Measurements from ENCODE around the gene SMPDL3A.
"Not testable (repeated sequence)": the region's sequence is repeated elsewhere in the genome, so short reads cannot be mapped to it uniquely, and the experiment has no call there.

The SMPDL3A gene, protein sequence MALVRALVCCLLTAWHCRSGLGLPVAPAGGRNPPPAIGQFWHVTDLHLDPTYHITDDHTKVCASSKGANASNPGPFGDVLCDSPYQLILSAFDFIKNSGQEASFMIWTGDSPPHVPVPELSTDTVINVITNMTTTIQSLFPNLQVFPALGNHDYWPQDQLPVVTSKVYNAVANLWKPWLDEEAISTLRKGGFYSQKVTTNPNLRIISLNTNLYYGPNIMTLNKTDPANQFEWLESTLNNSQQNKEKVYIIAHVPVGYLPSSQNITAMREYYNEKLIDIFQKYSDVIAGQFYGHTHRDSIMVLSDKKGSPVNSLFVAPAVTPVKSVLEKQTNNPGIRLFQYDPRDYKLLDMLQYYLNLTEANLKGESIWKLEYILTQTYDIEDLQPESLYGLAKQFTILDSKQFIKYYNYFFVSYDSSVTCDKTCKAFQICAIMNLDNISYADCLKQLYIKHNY

GRCh38 chr6:122789182-122790027 is at the start of gene SMPDL3A:
SMPDL3A (plus strand) TSS chr6:122789258; CDS start chr6:122789347, 89 bp downstream.
- no peak for DNase-seq (ENCODE audit: low read depth in 1 of 2, low spot score in 1 of 2)

DNA sequence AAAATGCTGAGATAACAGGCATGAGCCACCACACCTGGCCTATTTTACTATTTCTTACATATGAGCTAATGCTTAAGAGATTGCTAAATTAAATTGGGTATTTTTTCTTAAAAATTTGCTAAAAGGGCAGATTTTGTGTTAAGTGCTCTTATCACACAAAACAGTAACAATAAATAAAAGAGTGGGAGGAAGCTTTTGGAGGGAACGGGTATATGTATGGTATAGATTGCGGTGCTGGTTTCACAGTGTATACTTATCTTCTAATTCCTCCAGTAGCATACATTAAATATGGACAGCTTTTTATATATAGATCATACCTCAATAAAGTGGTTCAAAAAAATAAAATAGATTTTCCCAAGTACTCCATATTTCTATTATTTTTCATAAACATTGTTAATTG is 49.0 kb upstream of the SMPDL3A start:
- DNase-seq (ENCODE audit: low read depth in 1 of 2, low spot score in 1 of 2) = no peak

DNA sequence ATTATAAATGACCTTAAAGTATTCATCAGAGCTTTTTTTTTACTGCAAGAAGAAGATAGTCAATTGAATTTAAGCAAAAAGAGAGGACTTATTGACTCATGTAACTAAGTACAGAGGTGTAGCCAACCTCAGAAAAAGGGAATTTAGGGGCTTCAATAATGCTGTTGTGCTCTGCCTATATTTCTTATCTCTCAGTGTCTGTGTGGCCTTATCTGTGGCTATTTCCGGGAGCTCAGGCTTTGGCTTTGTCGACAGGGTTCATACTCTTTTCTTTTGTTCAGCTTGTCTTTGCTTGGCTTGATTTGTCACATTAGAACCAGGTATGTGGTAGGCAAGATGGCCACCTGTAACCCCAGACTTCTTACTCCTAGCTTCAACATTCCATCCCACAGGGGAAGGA is 48.1 kb upstream of the SMPDL3A start:
- no peak for DNase-seq (ENCODE audit: low read depth in 1 of 2, low spot score in 1 of 2)

- DNase-seq (ENCODE audit: low read depth in 1 of 2, low spot score in 1 of 2) = not testable (repeated sequence)
These were observed 44.8 kb upstream of the SMPDL3A start for GRCh38 chr6:122744247-122744646.

GRCh38 chr6:122744856-122745255 is 44.2 kb upstream of the SMPDL3A start:
- not testable (repeated sequence) for DNase-seq (ENCODE audit: low read depth in 1 of 2, low spot score in 1 of 2)

GRCh38 chr6:122746688-122747087 is 42.4 kb upstream of the SMPDL3A start:
- DNase-seq (ENCODE audit: low read depth in 1 of 2, low spot score in 1 of 2) = no peak

- no peak for DNase-seq (ENCODE audit: low read depth in 1 of 2, low spot score in 1 of 2)
These were observed 41.5 kb upstream of the SMPDL3A start for GRCh38 chr6:122747573-122747972.

- not testable (repeated sequence) for DNase-seq (ENCODE audit: low read depth in 1 of 2, low spot score in 1 of 2)
These were observed 40.1 kb upstream of the SMPDL3A start for GRCh38 chr6:122748945-122749344.

DNA sequence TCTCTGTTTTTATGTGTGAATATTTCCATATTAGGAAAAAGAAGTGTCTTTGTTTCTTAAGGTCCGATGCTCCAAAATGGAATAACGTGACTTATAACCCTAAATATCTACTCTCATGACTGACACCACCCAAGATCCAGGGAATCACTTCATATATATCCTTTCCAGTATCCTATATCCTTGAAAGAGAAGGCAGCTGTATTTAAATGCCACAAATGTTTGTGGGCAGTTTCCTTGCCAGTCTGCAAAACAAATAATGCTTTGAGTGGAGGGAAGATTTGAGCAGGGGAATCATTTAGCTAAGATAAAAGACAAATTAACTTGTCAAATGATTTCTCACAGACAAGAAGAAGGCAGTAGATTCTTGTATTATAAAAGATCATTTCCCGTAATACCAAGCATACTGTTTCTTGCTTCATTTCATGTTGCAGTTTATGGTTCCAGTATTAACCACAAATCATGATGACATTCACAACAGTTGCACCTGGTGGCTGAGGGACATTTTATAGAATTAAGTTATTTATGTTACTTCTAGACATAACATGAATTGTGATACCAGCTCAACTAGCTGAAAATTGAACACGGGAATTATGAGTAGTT is 39.5 kb upstream of the SMPDL3A start:
- DNase-seq (ENCODE audit: low read depth in 1 of 2, low spot score in 1 of 2) = no peak

DNA sequence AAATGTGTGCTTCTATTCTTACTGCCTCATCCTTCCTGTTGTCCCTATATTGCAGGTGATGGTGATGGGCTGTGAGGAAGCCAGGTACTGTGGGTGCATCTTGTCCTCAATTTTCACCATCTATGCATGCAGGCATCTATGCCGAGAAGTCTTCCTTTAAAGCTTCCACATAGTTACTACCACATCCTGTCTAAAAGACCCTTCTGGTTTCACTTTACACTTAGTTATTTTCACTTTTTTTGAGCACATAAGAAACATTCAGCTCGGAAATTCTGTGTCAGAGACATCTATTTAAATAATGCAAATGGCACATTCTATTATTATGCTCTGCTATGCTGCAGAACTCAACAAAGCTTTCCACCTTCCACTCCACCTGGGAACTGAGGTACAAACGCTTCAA is 37.7 kb upstream of the SMPDL3A start:
- no peak for DNase-seq (ENCODE audit: low read depth in 1 of 2, low spot score in 1 of 2)

DNA sequence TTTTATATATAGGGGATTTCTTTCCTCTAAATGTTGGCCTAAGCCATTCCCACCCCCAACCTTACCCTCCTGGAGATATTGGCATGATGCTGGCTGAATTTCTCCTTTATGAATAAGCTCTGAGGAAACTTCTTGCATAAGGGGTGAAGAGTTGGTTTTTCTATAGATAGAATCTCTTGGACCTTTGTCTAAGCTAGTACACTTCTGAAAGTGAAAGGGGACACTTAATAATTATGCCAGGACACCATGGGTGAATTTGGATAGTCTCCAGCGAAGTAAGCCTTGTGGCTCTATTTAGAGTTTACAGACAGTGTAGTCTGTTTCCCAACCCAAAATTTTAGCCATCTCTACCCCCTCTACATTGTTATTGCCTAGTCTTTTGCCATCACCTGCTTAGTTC is 36.6 kb upstream of the SMPDL3A start:
- no peak for DNase-seq (ENCODE audit: low read depth in 1 of 2, low spot score in 1 of 2)

- DNase-seq (ENCODE audit: low read depth in 1 of 2, low spot score in 1 of 2) = no peak
These were observed 35.9 kb upstream of the SMPDL3A start for GRCh38 chr6:122753000-122753687.

DNA sequence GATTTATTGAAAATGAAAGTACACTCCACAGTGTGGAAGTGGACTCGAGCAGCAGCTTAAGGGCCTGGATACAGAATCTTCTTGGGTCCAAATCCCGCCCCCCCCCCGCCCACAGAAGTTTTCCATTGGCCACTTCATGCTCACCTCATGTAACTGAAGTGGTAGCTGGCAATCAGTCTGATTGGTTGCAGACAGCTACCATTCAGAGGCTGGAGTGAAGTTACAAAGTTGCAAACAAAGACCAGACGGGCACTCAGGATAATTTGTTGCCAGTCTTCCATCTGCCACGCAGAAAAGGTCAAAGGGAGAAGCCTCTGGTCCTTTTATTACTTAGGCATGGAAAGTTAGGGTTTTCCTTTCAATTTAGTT is 35.4 kb upstream of the SMPDL3A start:
- DNase-seq (ENCODE audit: low read depth in 1 of 2, low spot score in 1 of 2) = no peak

- no peak for DNase-seq (ENCODE audit: low read depth in 1 of 2, low spot score in 1 of 2)
These were observed 34.8 kb upstream of the SMPDL3A start for GRCh38 chr6:122754191-122754731.

DNA sequence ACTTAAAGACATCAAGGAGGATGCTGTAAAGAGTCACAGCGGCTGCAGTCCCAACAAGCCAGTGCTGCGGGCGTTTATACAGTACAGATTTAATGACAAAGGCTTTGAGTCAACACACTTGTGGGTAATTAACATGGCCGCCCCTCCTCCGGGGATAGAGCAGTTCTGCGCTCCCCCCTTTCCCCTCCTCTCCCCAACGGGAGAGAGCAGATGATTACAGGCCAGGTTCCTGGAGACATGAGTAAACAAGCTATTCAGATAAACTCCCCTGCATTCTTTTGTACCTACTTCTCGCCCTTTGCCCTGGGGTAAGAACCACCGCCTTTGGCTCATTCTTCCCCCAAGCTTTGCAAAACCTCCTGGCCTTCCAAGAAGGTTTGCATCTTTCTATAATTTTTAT is 33.2 kb upstream of the SMPDL3A start:
- DNase-seq (ENCODE audit: low read depth in 1 of 2, low spot score in 1 of 2) = no peak

DNA sequence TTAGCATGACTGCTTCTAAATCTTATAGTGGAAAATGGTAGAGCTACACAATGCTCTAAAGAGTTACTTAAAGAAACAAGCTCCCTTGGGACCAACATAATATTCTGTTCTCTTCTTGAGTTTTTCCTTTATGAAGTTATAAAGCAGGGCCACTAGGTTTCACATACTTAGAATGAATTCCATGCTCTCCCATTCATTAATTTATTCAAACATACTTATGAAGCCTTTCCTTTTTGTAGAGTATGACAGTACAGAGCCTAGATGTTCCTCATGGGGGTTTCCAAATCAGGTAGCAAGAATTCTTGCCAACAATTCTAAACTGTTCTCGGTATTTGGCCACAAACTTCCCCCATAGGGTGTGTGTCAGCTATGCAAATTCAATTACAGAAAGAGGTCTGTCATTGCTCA is 30.1 kb upstream of the SMPDL3A start:
- DNase-seq (ENCODE audit: low read depth in 1 of 2, low spot score in 1 of 2) = no peak

GRCh38 chr6:122760330-122760729 is 28.7 kb upstream of the SMPDL3A start:
- no peak for DNase-seq (ENCODE audit: low read depth in 1 of 2, low spot score in 1 of 2)

- no peak for DNase-seq (ENCODE audit: low read depth in 1 of 2, low spot score in 1 of 2)
These were observed 22.8 kb upstream of the SMPDL3A start for GRCh38 chr6:122766256-122766655.

DNA sequence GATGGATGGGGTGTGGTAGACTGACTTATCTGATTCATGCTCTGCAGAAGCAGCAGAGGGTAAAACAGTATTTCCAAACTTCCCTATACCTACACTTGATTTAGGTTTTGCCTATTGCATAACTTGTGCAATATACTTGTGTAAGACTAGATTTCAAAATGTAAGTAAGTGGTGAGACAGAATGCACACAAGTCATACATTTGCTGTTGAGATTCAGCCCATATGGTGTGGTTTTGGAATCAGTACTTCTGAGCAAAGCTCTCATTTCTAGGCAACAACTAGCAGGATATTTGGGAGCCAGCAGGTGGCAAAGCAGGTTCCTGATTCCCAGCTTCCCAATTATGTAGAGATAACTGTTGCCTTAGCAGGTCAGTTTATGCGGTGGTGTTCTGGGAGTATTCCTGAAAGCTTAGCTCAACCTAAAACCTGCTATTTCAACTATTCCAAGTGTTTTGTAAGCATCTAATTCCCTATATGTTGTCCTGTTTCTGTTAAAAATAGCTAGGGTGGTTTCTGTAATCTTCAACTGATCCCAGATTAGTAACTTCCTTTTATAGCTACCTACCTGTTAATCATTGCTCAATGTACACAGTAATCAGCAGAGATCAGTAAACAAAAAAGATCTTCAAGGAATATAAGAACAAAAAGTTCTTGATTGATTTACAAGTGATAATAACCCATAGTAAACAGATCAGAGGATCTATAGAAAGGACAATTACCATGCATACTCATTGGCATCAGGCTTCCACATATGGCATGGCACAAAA is 18.0 kb upstream of the SMPDL3A start:
- no peak for DNase-seq (ENCODE audit: low read depth in 1 of 2, low spot score in 1 of 2)

- DNase-seq (ENCODE audit: low read depth in 1 of 2, low spot score in 1 of 2) = no peak
These were observed 16.2 kb upstream of the SMPDL3A start for GRCh38 chr6:122772724-122773415.
